H1 (cell line): ENCODE data around the gene SLC7A9. TPM values are rescaled to one million over a fixed set of nuclear protein-coding genes. Genes with fewer than 3 reads are reported as not detected.
A peak's percentile ranks its signal among the peaks of the same experiment; 100 is the strongest.

Experiments used
- CTCF ChIA-PET: fragments of 300-600 bp; sonication (Branson Sonifier 250); formaldehyde crosslinking; loops from one replicate; lab custom pipeline; 2021; ENCODE audit not compliant: partially characterized antibody; lab: Charles Lee
- POLR2A ChIA-PET: fragments of 300-600 bp; sonication (Branson Sonifier 250); formaldehyde crosslinking; loops from one replicate; lab custom pipeline; 2021; ENCODE audit warnings: inconsistent platforms; ENCODE audit not compliant: partially characterized antibody; lab: Charles Lee
- DNase-seq, 2 experiments: peaks; one replicate each; pipeline versions ENCODE4 v3.0.0 to v3.0.0-alpha.2; 2010 to 2022; ENCODE audit warnings: low spot score in 2 of 2, low read depth in 1 of 2, mixed read lengths in 1 of 2
- FAIRE-seq: peaks from 2 replicates; lab custom pipeline; 2011; peaks lifted over from hg19 to GRCh38; lab: Jason Lieb, UNC
- H2AFZ ChIP-seq: 2 replicates; pipeline ENCODE4 v1.8.1; 2012; ENCODE audit warnings: low read length, inconsistent platforms
- H2AK5ac ChIP-seq: 2 replicates; pipeline ENCODE4 v1.6.1; 2013; ENCODE audit warnings: low read depth, low read length
- H2BK120ac ChIP-seq: replicated peaks from 2 replicates; pipeline ENCODE3; 2013; ENCODE audit warnings: low read depth, low read length, inconsistent platforms
- H2BK12ac ChIP-seq: 2 replicates; pipeline ENCODE4 v1.6.1; 2013; ENCODE audit warnings: low read depth, low read length
- H2BK15ac ChIP-seq: 2 replicates; pipeline ENCODE4 v1.6.1; 2013; ENCODE audit warnings: low read length
- H2BK20ac ChIP-seq: 2 replicates; pipeline ENCODE4 v1.6.1; 2013; ENCODE audit warnings: low read length
- H2BK5ac ChIP-seq: 2 replicates; pipeline ENCODE4 v1.6.1; 2013; ENCODE audit warnings: low read depth, low read length
- H3K14ac ChIP-seq: 2 replicates; pipeline ENCODE4 v1.6.1; 2013; ENCODE audit warnings: inconsistent platforms; ENCODE audit not compliant: insufficient read length
- H3K18ac ChIP-seq: 2 replicates; pipeline ENCODE4 v1.6.1; 2013; ENCODE audit warnings: low read length; ENCODE audit errors: extremely low read depth
- H3K23ac ChIP-seq: 2 replicates; pipeline ENCODE4 v1.6.1; 2013; ENCODE audit warnings: inconsistent platforms; ENCODE audit not compliant: insufficient read length
- H3K23me2 ChIP-seq: 2 replicates; pipeline ENCODE4 v1.6.1; 2013; ENCODE audit warnings: low read depth, low read length
- H3K27ac ChIP-seq: 2 replicates; pipeline ENCODE4 v1.6.1; 2011; ENCODE audit warnings: low read depth, low read length, inconsistent platforms
- H3K27me3 ChIP-seq, 4 experiments: replicated peaks in 1 of 4; 1 replicate in 1 of 4; 2 replicates in 3 of 4; pipeline versions ENCODE4 v1.6.1 to v1.8.1; 2011 to 2013; ENCODE audit warnings: low read length in 3 of 4, mild to moderate bottlenecking in 3 of 4, inconsistent platforms in 2 of 4, mixed read lengths in 2 of 4, moderate library complexity in 1 of 4; ENCODE audit not compliant: control insufficient read depth in 3 of 4, insufficient read depth in 3 of 4; ENCODE audit errors: extremely low read depth in 1 of 4
- H3K36me3 ChIP-seq, 4 experiments: 2 replicates each; pipeline versions ENCODE4 v1.6.1 to v1.8.1; 2011 to 2013; ENCODE audit warnings: mild to moderate bottlenecking in 4 of 4, low read length in 3 of 4, moderate library complexity in 2 of 4, control low read depth in 1 of 4, inconsistent platforms in 1 of 4; ENCODE audit not compliant: insufficient read depth in 4 of 4, control insufficient read depth in 2 of 4
- H3K4ac ChIP-seq: replicated peaks from 2 replicates; pipeline ENCODE3; 2013; ENCODE audit warnings: low read length, low read depth, mixed read lengths, inconsistent platforms; ENCODE audit not compliant: insufficient read length
- H3K4me1 ChIP-seq, 4 experiments: replicated peaks in 1 of 4; 1 replicate in 1 of 4; 2 replicates in 3 of 4; pipeline versions ENCODE4 v1.6.1 to v1.8.1; 2011 to 2013; ENCODE audit warnings: low read length in 3 of 4, inconsistent platforms in 2 of 4, mixed read lengths in 1 of 4; ENCODE audit not compliant: insufficient read depth in 4 of 4, control insufficient read depth in 3 of 4
- H3K4me2 ChIP-seq, 2 experiments: 2 replicates each; pipeline versions ENCODE4 v1.6.1 to v1.8.1; 2011 to 2013; ENCODE audit warnings: low read depth in 2 of 2, low read length in 2 of 2, control low read depth in 1 of 2, inconsistent platforms in 1 of 2, mild to moderate bottlenecking in 1 of 2; ENCODE audit not compliant: insufficient read depth in 1 of 2
- H3K4me3 ChIP-seq, 4 experiments: fragments of 200-600, 300-600 bp in 1 of 4; sonication (generic), shearing (Covaris generic), sonication (Bioruptor Twin) in 1 of 4; 2 replicates each; pipeline versions ENCODE4 v1.5.1 to v1.8.1; 2011 to 2016; ENCODE audit warnings: low read length in 4 of 4, low read depth in 3 of 4, control low read depth in 2 of 4, inconsistent platforms in 2 of 4, mild to moderate bottlenecking in 2 of 4, mixed read lengths in 1 of 4, moderate library complexity in 1 of 4; ENCODE audit not compliant: insufficient read depth in 2 of 4; ENCODE audit errors: extremely low read depth in 1 of 4
- H3K56ac ChIP-seq: replicated peaks from 2 replicates; pipeline ENCODE3; 2013; ENCODE audit warnings: low read depth, mild to moderate bottlenecking, mixed read lengths, low read length, inconsistent platforms; ENCODE audit not compliant: insufficient read length
- H3K79me1 ChIP-seq: 2 replicates; pipeline ENCODE4 v1.6.1; 2013; ENCODE audit warnings: low read depth, low read length, control low read depth
- H3K79me2 ChIP-seq, 2 experiments: 2 replicates each; pipeline versions ENCODE4 v1.6.1 to v1.8.1; 2012 to 2013; ENCODE audit warnings: low read length in 2 of 2, mild to moderate bottlenecking in 2 of 2, inconsistent platforms in 1 of 2; ENCODE audit not compliant: insufficient read depth in 2 of 2, control insufficient read depth in 1 of 2
- H3K9ac ChIP-seq, 4 experiments: replicated peaks in 1 of 4; 1 replicate in 1 of 4; 2 replicates in 3 of 4; pipeline versions ENCODE4 v1.6.1 to v1.8.1; 2011 to 2013; ENCODE audit warnings: low read depth in 3 of 4, low read length in 3 of 4, control low read depth in 2 of 4, mild to moderate bottlenecking in 2 of 4, moderate library complexity in 2 of 4, inconsistent platforms in 1 of 4; ENCODE audit errors: extremely low read depth in 1 of 4
- H3K9me3 ChIP-seq, 2 experiments: 2 replicates each; pipeline versions ENCODE4 v1.6.1 to v1.8.1; 2012 to 2013; ENCODE audit warnings: mild to moderate bottlenecking in 2 of 2, moderate library complexity in 2 of 2, control low read depth in 1 of 2, inconsistent platforms in 1 of 2, low read depth in 1 of 2, low read length in 1 of 2, mixed read lengths in 1 of 2; ENCODE audit not compliant: insufficient read depth in 2 of 2
- H4K20me1 ChIP-seq, 2 experiments: replicated peaks in 1 of 2; 2 replicates each; pipeline versions ENCODE3 to v1.8.1; 2011 to 2013; ENCODE audit warnings: inconsistent platforms in 2 of 2, low read length in 2 of 2, mild to moderate bottlenecking in 1 of 2; ENCODE audit not compliant: insufficient read depth in 2 of 2, control insufficient read depth in 1 of 2
- H4K5ac ChIP-seq: 2 replicates; pipeline ENCODE4 v1.6.1; 2013; ENCODE audit warnings: low read length, low read depth, mixed read lengths, inconsistent platforms; ENCODE audit not compliant: insufficient read length
- H4K8ac ChIP-seq: 2 replicates; pipeline ENCODE4 v1.8.0; 2013; ENCODE audit warnings: mild to moderate bottlenecking, moderate library complexity, low read length, inconsistent platforms; ENCODE audit not compliant: insufficient read depth; ENCODE audit errors: extremely low read depth
- H4K91ac ChIP-seq: replicated peaks from 2 replicates; pipeline ENCODE3; 2013; ENCODE audit warnings: low read length, mixed read lengths, inconsistent platforms; ENCODE audit not compliant: insufficient read length
- BCL11A ChIP-seq, 2 experiments: IDR thresholded peaks; one replicate each; pipeline ENCODE4 v1.6.1; 2011; ENCODE audit warnings: low read depth in 2 of 2, low read length in 2 of 2, mild to moderate bottlenecking in 2 of 2
- NRF1 ChIP-seq: IDR thresholded peaks from 2 replicates; pipeline ENCODE4 v1.6.1; 2011; ENCODE audit warnings: mild to moderate bottlenecking, low read depth, low read length, improper control_type of control experiment
- RNF2 ChIP-seq: fragments of 200-900, 300-1000 bp; sonication (generic); IDR thresholded peaks from 2 replicates; pipeline ENCODE4 v1.7.1; 2016; ENCODE audit warnings: borderline replicate concordance, low read depth, mild to moderate bottlenecking, antibody characterized with exemption, low read length; ENCODE audit not compliant: poor library complexity, severe bottlenecking; ENCODE audit errors: missing control alignments
- SUZ12 ChIP-seq: fragments of 200-600 bp; sonication (generic); IDR thresholded peaks from 2 replicates; pipeline ENCODE4 v1.6.1; 2012; ENCODE audit warnings: mild to moderate bottlenecking, inconsistent platforms, low read length, moderate library complexity, mixed read lengths
- WGBS, 2 experiments: shearing (Covaris generic) in 1 of 2; methylation state at CpG; one replicate each; pipeline versions ENCODE4 v1.1.6 to v1.1.7; 2013 to 2015; ENCODE audit warnings: low lambda C conversion rate in 2 of 2, mixed read lengths in 2 of 2, inconsistent platforms in 1 of 2, low coverage in 1 of 2, missing lambda C conversion rate in 1 of 2; ENCODE audit not compliant: insufficient replicate concordance in 2 of 2, insufficient coverage in 1 of 2, insufficient read length in 1 of 2; ENCODE audit errors: extremely low coverage in 1 of 2, missing lambda C conversion rate in 1 of 2; 5-methylcytosine and 5-hydroxymethylcytosine counted together
- polyA plus RNA-seq, 7 experiments: library from polyadenylated mRNA; depleted of rRNA in 3 of 7; stranded (reverse) in 5 of 7; unstranded in 2 of 7; fragments of >200 nt in 5 of 7; fragments of 200-250 nt in 2 of 7; gene quantifications; 1 replicate in 5 of 7; 2 replicates in 1 of 7; 4 replicates in 1 of 7; pipeline versions ENCODE4 v1.2.1 to v1.2.3, GENCODE V29; 2011 to 2013; ENCODE audit warnings: missing spikeins in 2 of 7, mixed read lengths in 2 of 7
- total RNA-seq: library from RNA; stranded (reverse); fragmentation: NEBNext Ultra II Directional; extraction: Animal tissue kit (Norgen Biotek cat#: 25700); gene quantifications from 2 replicates; pipeline ENCODE4 v1.2.1, GENCODE V29; 2021
- TF ChIP-seq, protein P1 (sequence below): IDR thresholded peaks from 2 replicates; pipeline ENCODE4 v1.6.1; 2012; ENCODE audit warnings: low read length, inconsistent platforms

SLC7A9 gene
- total and polyA plus RNA-seq, 2 of the 8 experiments (the other 6 are each of a cell fraction or from before 2014, with no cell fraction given) = 0.15 TPM; not detected in 1

DNA sequence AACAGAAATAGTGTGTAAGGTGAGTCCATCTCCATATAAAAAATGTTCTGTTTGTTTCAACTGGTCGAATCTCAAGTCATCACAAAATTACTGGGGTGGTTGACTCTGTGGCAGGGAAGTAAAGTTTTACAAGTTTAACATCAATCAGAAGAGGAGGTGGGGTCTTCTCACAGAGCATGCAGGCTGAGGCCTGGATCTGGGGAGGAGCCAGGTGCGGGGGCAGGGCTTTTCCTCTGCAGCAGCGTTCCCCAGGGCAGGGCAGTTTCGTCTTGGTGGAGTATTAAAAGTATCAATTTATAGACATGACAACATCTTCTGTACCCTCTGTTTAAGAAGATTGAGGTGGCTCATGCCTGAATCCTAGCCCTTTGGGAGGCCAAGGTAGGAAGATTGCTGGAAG lies 68.8 kb downstream of the SLC7A9 start:
- Histone ChIP-seq H3K4ac (no peak overlapping the region), H3K56ac (no peak overlapping the region), H3K9ac (no peak overlapping the region), H2BK12ac (no peak overlapping the region), H3K23me2 (no peaks in the 10 kb centered on the region), H2BK15ac (no peak overlapping the region), H3K18ac (no peak overlapping the region), H2AFZ (0 out of 2 replicates have a peak overlapping the region, but pooled peaks have one; percentile 42), H2AK5ac (no peak overlapping the region), H3K14ac (no peak overlapping the region), H3K4me2 (no peak overlapping the region), H4K8ac (no peak overlapping the region), H3K36me3 (no peaks in the 10 kb centered on the region), H3K9me3 (no peaks in the 10 kb centered on the region), H3K27me3 (no peaks in the 10 kb centered on the region), H2BK5ac (no peak overlapping the region), H3K27ac (no peak overlapping the region), H4K5ac (no peak overlapping the region), H4K91ac (no peak overlapping the region), H2BK120ac (no peak overlapping the region), H3K4me3 (no peak overlapping the region), H3K79me1 (no peaks in the 10 kb centered on the region), H2BK20ac (no peak overlapping the region), H4K20me1 (no peaks in the 10 kb centered on the region), H3K4me1 (0 out of 7 replicates have a peak, but pooled peaks cover 0 to 2% (median 0%) of the 10 kb centered on the region in 4 experiments), H3K79me2 (no peaks in the 10 kb centered on the region), H3K23ac (no peak overlapping the region)
- ChIA-PET POLR2A (no interaction called here), CTCF (no interaction called here)
- DNase-seq = peak in 1 of 2 experiments; percentile 58
- 53% methylated on average over 4 of the region's 4 CpGs; no CpG with 5 or more reads in 1 of the 2 experiments for WGBS, 2 experiments
- no peak for FAIRE-seq
- TF ChIP-seq BCL11A (IDR thresholded peaks at IDR 0.05; ENCODE audit: low read depth in 2 of 2, low read length in 2 of 2) (no peak), NRF1 (no peak), RNF2 (no peak), SUZ12 (no peak)
- TF ChIP-seq, protein P1, sequence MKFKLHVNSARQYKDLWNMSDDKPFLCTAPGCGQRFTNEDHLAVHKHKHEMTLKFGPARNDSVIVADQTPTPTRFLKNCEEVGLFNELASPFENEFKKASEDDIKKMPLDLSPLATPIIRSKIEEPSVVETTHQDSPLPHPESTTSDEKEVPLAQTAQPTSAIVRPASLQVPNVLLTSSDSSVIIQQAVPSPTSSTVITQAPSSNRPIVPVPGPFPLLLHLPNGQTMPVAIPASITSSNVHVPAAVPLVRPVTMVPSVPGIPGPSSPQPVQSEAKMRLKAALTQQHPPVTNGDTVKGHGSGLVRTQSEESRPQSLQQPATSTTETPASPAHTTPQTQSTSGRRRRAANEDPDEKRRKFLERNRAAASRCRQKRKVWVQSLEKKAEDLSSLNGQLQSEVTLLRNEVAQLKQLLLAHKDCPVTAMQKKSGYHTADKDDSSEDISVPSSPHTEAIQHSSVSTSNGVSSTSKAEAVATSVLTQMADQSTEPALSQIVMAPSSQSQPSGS = no peak
